MM.1S (cell line): ENCODE measurements around the gene UMOD.

Experiments used
- DNase-seq: peaks from one replicate; pipeline ENCODE4 v3.0.0-alpha.2; 2015
- H2AFZ ChIP-seq: fragments of 300-600 bp; sonication (generic); 2 replicates; pipeline ENCODE4 v1.6.0; 2016; ENCODE audit warnings: antibody characterized with exemption, low read length
- H3F3A ChIP-seq: fragments of 300-600 bp; sonication (generic); 2 replicates; pipeline ENCODE4 v1.6.1; 2016; ENCODE audit warnings: mild to moderate bottlenecking, antibody characterized with exemption, low read length, moderate library complexity, mixed read lengths; ENCODE audit not compliant: insufficient read depth
- H3K27ac ChIP-seq: fragments of 300-600 bp; sonication (generic); 2 replicates; pipeline ENCODE4 v1.5.1; 2016; ENCODE audit warnings: mild to moderate bottlenecking, low read length
- H3K27me3 ChIP-seq: fragments of 300-600 bp; sonication (generic); replicated peaks from 2 replicates; pipeline ENCODE4 v1.6.0; 2016; ENCODE audit warnings: low read length; ENCODE audit not compliant: insufficient read depth
- H3K36me3 ChIP-seq: fragments of 300-600 bp; sonication (generic); replicated peaks from 2 replicates; pipeline ENCODE4 v1.6.1; 2016; ENCODE audit warnings: mild to moderate bottlenecking, low read length, mixed read lengths; ENCODE audit not compliant: insufficient read depth
- H3K4me1 ChIP-seq: fragments of 300-600 bp; sonication (generic); 2 replicates; pipeline ENCODE4 v1.6.1; 2016; ENCODE audit warnings: low read length, mixed read lengths
- H3K4me2 ChIP-seq: fragments of 300-600 bp; sonication (generic); 2 replicates; pipeline ENCODE4 v1.6.0; 2016; ENCODE audit warnings: low read depth, low read length
- H3K4me3 ChIP-seq: fragments of 300-600 bp; sonication (generic); 2 replicates; pipeline ENCODE4 v1.5.1; 2016; ENCODE audit warnings: low read length, mixed read lengths
- H3K79me2 ChIP-seq: fragments of 300-600 bp; sonication (generic); 2 replicates; pipeline ENCODE4 v1.6.1; 2016; ENCODE audit warnings: mixed run types, low read length, mixed read lengths
- H3K9ac ChIP-seq: fragments of 300-600 bp; sonication (generic); 2 replicates; pipeline ENCODE4 v1.6.1; 2016; ENCODE audit warnings: low read length, mixed read lengths
- H3K9me2 ChIP-seq: fragments of 300-600 bp; sonication (generic); replicated peaks from 2 replicates; pipeline ENCODE4 v1.6.1; 2016; ENCODE audit warnings: mild to moderate bottlenecking, low read length, mixed read lengths; ENCODE audit not compliant: insufficient read depth
- H3K9me3 ChIP-seq: fragments of 300-600 bp; sonication (generic); replicated peaks from 2 replicates; pipeline ENCODE4 v1.6.1; 2016; ENCODE audit warnings: mild to moderate bottlenecking, low read length, mixed read lengths; ENCODE audit not compliant: insufficient read depth
- H4K20me1 ChIP-seq: fragments of 300-600 bp; sonication (generic); 2 replicates; pipeline ENCODE4 v1.6.1; 2016; ENCODE audit warnings: mild to moderate bottlenecking, low read length, moderate library complexity, mixed read lengths; ENCODE audit not compliant: insufficient read depth
- EZH2 ChIP-seq: fragments of 300-600 bp; sonication (generic); optimal IDR thresholded peaks from 2 replicates; pipeline ENCODE3; 2017; ENCODE audit warnings: low read depth, mild to moderate bottlenecking, antibody characterized with exemption, low read length, mixed read lengths
- EZH2phosphoT487 ChIP-seq: fragments of 300-600 bp; sonication (generic); IDR thresholded peaks from 2 replicates; pipeline ENCODE4 v1.6.1; 2018; ENCODE audit warnings: antibody characterized with exemption, low read length
- TF ChIP-seq, protein P1 (sequence below): fragments of 300-600 bp; sonication (generic); IDR thresholded peaks from 2 replicates; pipeline ENCODE4 v1.5.1; 2016; ENCODE audit warnings: antibody characterized with exemption, low read length, mixed read lengths

Gene UMOD

DNA sequence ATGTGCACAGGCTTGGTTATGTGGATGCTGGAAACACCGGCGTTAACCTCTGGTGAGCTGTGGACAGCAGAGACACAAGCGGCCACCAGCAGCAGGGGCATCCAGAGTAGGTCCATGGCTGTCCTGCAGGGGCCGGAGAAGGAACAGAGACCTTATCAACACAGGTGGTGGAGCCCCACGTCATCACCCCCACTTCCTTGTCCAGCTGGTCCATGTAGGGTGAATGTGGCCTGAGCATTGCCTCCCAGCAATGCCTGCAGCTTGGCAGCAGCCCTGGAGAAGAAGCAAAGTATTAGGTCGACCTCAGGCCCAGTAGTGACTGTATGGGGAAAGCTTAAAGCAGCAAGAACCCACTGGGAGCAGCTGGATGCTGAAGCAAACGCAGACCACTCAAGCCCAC is 46.7 kb upstream of the UMOD start:
- H3K9ac ChIP-seq: no peak overlapping the region
- H2AFZ ChIP-seq: no peak overlapping the region
- no peaks in the 10 kb centered on the region for H3K79me2 ChIP-seq
- H3K9me2 ChIP-seq: no peaks in the 10 kb centered on the region
- no peaks in the 10 kb centered on the region for H3K9me3 ChIP-seq
- H4K20me1 ChIP-seq: no peaks in the 10 kb centered on the region
- H3K27me3 ChIP-seq: no peaks in the 10 kb centered on the region
- no peaks in the 10 kb centered on the region for H3K36me3 ChIP-seq
- H3K4me2 ChIP-seq: no peak overlapping the region
- H3K4me1 ChIP-seq: no peaks in the 10 kb centered on the region
- TF ChIP-seq, protein P1, sequence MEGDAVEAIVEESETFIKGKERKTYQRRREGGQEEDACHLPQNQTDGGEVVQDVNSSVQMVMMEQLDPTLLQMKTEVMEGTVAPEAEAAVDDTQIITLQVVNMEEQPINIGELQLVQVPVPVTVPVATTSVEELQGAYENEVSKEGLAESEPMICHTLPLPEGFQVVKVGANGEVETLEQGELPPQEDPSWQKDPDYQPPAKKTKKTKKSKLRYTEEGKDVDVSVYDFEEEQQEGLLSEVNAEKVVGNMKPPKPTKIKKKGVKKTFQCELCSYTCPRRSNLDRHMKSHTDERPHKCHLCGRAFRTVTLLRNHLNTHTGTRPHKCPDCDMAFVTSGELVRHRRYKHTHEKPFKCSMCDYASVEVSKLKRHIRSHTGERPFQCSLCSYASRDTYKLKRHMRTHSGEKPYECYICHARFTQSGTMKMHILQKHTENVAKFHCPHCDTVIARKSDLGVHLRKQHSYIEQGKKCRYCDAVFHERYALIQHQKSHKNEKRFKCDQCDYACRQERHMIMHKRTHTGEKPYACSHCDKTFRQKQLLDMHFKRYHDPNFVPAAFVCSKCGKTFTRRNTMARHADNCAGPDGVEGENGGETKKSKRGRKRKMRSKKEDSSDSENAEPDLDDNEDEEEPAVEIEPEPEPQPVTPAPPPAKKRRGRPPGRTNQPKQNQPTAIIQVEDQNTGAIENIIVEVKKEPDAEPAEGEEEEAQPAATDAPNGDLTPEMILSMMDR: no peak
- TF ChIP-seq EZH2: no peak
- no peak for TF ChIP-seq EZH2phosphoT487
- no peaks in the 10 kb centered on the region for H3F3A ChIP-seq
- no peak for DNase-seq
- no peak overlapping the region for H3K4me3 ChIP-seq
- H3K27ac ChIP-seq: no peak overlapping the region

DNA sequence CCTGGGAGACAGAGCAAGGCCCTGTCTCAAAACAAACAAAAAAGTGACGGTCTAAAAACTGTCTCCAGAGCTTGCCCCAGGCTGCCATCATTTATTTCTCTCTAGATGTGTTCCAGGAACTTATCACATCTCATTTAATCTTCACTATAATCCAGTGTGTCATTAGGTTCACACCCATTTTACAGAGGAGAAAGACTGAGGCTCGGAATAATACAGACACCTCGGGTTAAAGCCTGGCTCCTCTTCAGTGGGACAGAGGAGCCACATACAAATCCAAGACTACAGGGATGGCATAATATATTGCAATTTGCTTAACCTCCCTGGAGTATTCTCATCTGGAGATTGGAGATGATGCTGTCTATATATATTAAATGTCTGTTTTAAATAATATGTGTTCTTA is 46.1 kb upstream of the UMOD start:
- H3K79me2 ChIP-seq: no peaks in the 10 kb centered on the region
- H3F3A ChIP-seq: no peaks in the 10 kb centered on the region
- no peaks in the 10 kb centered on the region for H3K9me2 ChIP-seq
- no peak overlapping the region for H3K27ac ChIP-seq
- H3K4me3 ChIP-seq: no peak overlapping the region
- H3K4me2 ChIP-seq: no peak overlapping the region
- H3K36me3 ChIP-seq: no peaks in the 10 kb centered on the region
- no peaks in the 10 kb centered on the region for H3K9me3 ChIP-seq
- H2AFZ ChIP-seq: no peak overlapping the region
- TF ChIP-seq EZH2phosphoT487 (no peak), EZH2 (no peak)
- TF ChIP-seq, protein P1: no peak
- no peaks in the 10 kb centered on the region for H3K4me1 ChIP-seq
- H4K20me1 ChIP-seq: no peaks in the 10 kb centered on the region
- H3K27me3 ChIP-seq: no peaks in the 10 kb centered on the region
- H3K9ac ChIP-seq: no peak overlapping the region
- no peak for DNase-seq

DNA sequence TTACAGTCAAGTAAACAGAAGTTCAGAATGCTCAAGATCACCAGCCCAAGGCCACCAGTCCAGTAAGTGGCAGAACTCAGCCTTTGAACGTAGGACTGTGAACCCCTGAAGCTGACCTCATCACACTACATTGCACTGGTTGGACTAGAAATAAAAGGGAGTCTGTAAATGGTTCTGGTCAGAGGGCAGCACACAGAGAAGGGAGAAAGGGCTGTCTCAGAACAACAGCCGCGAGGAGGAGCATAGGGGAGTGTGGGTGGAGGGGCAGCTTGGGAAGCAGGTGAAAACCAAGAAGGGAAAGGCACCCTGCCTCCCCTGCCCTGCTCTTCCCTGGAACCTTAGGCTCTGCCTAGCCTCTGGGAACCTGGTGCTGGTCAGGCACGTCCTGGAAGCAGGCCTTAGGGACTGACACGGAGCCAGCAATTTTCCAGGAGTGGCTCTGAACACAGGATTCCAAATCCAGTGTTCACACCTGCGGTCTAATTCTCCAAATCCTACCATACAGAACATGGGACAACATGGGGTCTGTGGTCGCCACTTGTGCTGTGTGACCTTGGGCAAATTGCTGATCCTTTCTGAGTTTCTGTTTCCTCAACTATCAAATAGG is 45.1 kb upstream of the UMOD start:
- no peak overlapping the region for H2AFZ ChIP-seq
- no peaks in the 10 kb centered on the region for H3K9me2 ChIP-seq
- H3F3A ChIP-seq: no peaks in the 10 kb centered on the region
- no peak overlapping the region for H3K27ac ChIP-seq
- TF ChIP-seq EZH2phosphoT487 (no peak), EZH2 (no peak)
- TF ChIP-seq, protein P1: no peak
- H3K4me3 ChIP-seq: no peak overlapping the region
- no peaks in the 10 kb centered on the region for H3K27me3 ChIP-seq
- no peak overlapping the region for H3K4me2 ChIP-seq
- H3K79me2 ChIP-seq: no peaks in the 10 kb centered on the region
- DNase-seq: no peak
- no peak overlapping the region for H3K9ac ChIP-seq
- H3K9me3 ChIP-seq: no peaks in the 10 kb centered on the region
- H3K36me3 ChIP-seq: no peaks in the 10 kb centered on the region
- no peaks in the 10 kb centered on the region for H4K20me1 ChIP-seq
- no peaks in the 10 kb centered on the region for H3K4me1 ChIP-seq
